ENCODE measurements around the gene KIF26B. TPM values are rescaled to one million over a fixed set of nuclear protein-coding genes. Genes with fewer than 3 reads are reported as not detected.

The KIF26B gene
- total and polyA plus RNA-seq, 2 experiments from 2014 or later = 0.03 to 0.76 TPM

GRCh38 chr1:245200146-245200545 is 45.4 kb downstream of the KIF26B start:
- H3K4me3 ChIP-seq = no peak overlapping the region
- H3K9me2 ChIP-seq (ENCODE audit: insufficient read depth) = no peaks in the 10 kb centered on the region
- no peaks in the 10 kb centered on the region for H3K36me3 ChIP-seq (ENCODE audit: insufficient read depth)
- DNase-seq (ENCODE audit: low spot score) = no peak
- H3K27me3 ChIP-seq (ENCODE audit: insufficient read depth) = no peaks in the 10 kb centered on the region
- Mint-ChIP-seq H3K36me3 (ENCODE audit: low read depth) (0 out of 3 replicates have a peak, but pooled peaks cover 3% of the 10 kb centered on the region), H3K9me3 (peaks cover 6% of the 10 kb centered on the region; the same call in 2 of the 3 replicates), H3K4me3 (no peak overlapping the region), H3K4me1 (peaks cover 42% of the 10 kb centered on the region), H3K27me3 (ENCODE audit: insufficient read depth, low read depth, poor library complexity) (peaks cover 12% of the 10 kb centered on the region), H3K27ac (no peak overlapping the region)
- no peaks in the 10 kb centered on the region for H3F3A ChIP-seq (replicated peaks; ENCODE audit: low read depth)
- H2AFZ ChIP-seq = no peak overlapping the region
- H3K4me2 ChIP-seq = no peak overlapping the region
- H3K79me2 ChIP-seq (replicated peaks; ENCODE audit: insufficient read depth) = no peaks in the 10 kb centered on the region
- peaks cover 20% of the 10 kb centered on the region for H3K4me1 ChIP-seq (ENCODE audit: insufficient read depth)
- H3K27ac ChIP-seq (ENCODE audit: low read depth) = no peak overlapping the region
- no peaks in the 10 kb centered on the region for H4K20me1 ChIP-seq (replicated peaks; ENCODE audit: insufficient read depth)
- TF ChIP-seq ZNF462 (CRISPR knock-in tag; IDR thresholded peaks at IDR 0.05) = no peak
- TF ChIP-seq STAT1 (IDR thresholded peaks at IDR 0.05; ENCODE audit: unreplicated experiment) = no peak
- ATAC-seq = no peak

- H3K27ac ChIP-seq (ENCODE audit: low read depth) = peak overlapping the region; percentile 21; the same call in 1 of the 2 replicates
- 0 out of 2 replicates have a peak overlapping the region, but pooled peaks have one; percentile 44 for H3K4me2 ChIP-seq
- H3K79me2 ChIP-seq (replicated peaks; ENCODE audit: insufficient read depth) = no peaks in the 10 kb centered on the region
- Mint-ChIP-seq H3K36me3 (ENCODE audit: low read depth) (peaks cover 6% of the 10 kb centered on the region; the same call in 2 of the 3 replicates), H3K4me3 (no peak overlapping the region), H3K27ac (peak overlapping the region; percentile 72), H3K27me3 (ENCODE audit: insufficient read depth, low read depth, poor library complexity) (peaks cover 12% of the 10 kb centered on the region), H3K9me3 (peaks cover 13% of the 10 kb centered on the region), H3K4me1 (peaks cover 33% of the 10 kb centered on the region)
- H3K4me1 ChIP-seq (ENCODE audit: insufficient read depth) = peaks cover 20% of the 10 kb centered on the region
- H2AFZ ChIP-seq = peak overlapping the region; percentile 69
- no peaks in the 10 kb centered on the region for H3K9me2 ChIP-seq (ENCODE audit: insufficient read depth)
- ATAC-seq (no peak), DNase-seq (ENCODE audit: low spot score) (no peak)
- no peak overlapping the region for H3K4me3 ChIP-seq
- H3F3A ChIP-seq (replicated peaks; ENCODE audit: low read depth) = no peaks in the 10 kb centered on the region
- H4K20me1 ChIP-seq (replicated peaks; ENCODE audit: insufficient read depth) = no peaks in the 10 kb centered on the region
- H3K36me3 ChIP-seq (ENCODE audit: insufficient read depth) = 0 out of 2 replicates have a peak, but pooled peaks cover under 1% of the 10 kb centered on the region
- H3K27me3 ChIP-seq (ENCODE audit: insufficient read depth) = no peaks in the 10 kb centered on the region
- TF ChIP-seq NANOG (IDR thresholded peaks at IDR 0.05; ENCODE audit: borderline replicate concordance) = no peak
- TF ChIP-seq ZNF331 (CRISPR knock-in tag; IDR thresholded peaks at IDR 0.05; ENCODE audit: low read depth) = no peak
- no peak for TF ChIP-seq CTCF (conservative IDR thresholded peaks at IDR 0.05; ENCODE audit: low read depth in 2 of 2)
- TF ChIP-seq, protein P1, sequence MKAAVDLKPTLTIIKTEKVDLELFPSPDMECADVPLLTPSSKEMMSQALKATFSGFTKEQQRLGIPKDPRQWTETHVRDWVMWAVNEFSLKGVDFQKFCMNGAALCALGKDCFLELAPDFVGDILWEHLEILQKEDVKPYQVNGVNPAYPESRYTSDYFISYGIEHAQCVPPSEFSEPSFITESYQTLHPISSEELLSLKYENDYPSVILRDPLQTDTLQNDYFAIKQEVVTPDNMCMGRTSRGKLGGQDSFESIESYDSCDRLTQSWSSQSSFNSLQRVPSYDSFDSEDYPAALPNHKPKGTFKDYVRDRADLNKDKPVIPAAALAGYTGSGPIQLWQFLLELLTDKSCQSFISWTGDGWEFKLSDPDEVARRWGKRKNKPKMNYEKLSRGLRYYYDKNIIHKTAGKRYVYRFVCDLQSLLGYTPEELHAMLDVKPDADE (IDR thresholded peaks at IDR 0.05) = no peak
- TF ChIP-seq EZH2phosphoT487 (IDR thresholded peaks at IDR 0.05; ENCODE audit: unreplicated experiment) = no peak
- no peak for TF ChIP-seq ZNF114 (CRISPR knock-in tag; IDR thresholded peaks at IDR 0.05)
These were observed 46.4 kb downstream of the KIF26B start for GRCh38 chr1:245201201-245201600.
